H1 (cell line): ENCODE measurements around the gene STYXL1. TPM values are rescaled to one million over a fixed set of nuclear protein-coding genes. Genes with fewer than 3 reads are reported as not detected.

Source experiments
- CTCF ChIA-PET: fragments of 300-600 bp; sonication (Branson Sonifier 250); formaldehyde crosslinking; loops from one replicate; lab custom pipeline; 2021; ENCODE audit not compliant: partially characterized antibody; lab: Charles Lee
- POLR2A ChIA-PET: fragments of 300-600 bp; sonication (Branson Sonifier 250); formaldehyde crosslinking; loops from one replicate; lab custom pipeline; 2021; ENCODE audit warnings: inconsistent platforms; ENCODE audit not compliant: partially characterized antibody; lab: Charles Lee
- DNase-seq, 2 experiments: peaks; one replicate each; pipeline versions ENCODE4 v3.0.0 to v3.0.0-alpha.2; 2010 to 2022; ENCODE audit warnings: low spot score in 2 of 2, low read depth in 1 of 2, mixed read lengths in 1 of 2
- FAIRE-seq: peaks from 2 replicates; lab custom pipeline; 2011; peaks lifted over from hg19 to GRCh38; lab: Jason Lieb, UNC
- H2AFZ ChIP-seq: 2 replicates; pipeline ENCODE4 v1.8.1; 2012; ENCODE audit warnings: low read length, inconsistent platforms
- H2AK5ac ChIP-seq: 2 replicates; pipeline ENCODE4 v1.6.1; 2013; ENCODE audit warnings: low read depth, low read length
- H2BK120ac ChIP-seq: replicated peaks from 2 replicates; pipeline ENCODE3; 2013; ENCODE audit warnings: low read depth, low read length, inconsistent platforms
- H2BK12ac ChIP-seq: 2 replicates; pipeline ENCODE4 v1.6.1; 2013; ENCODE audit warnings: low read depth, low read length
- H2BK15ac ChIP-seq: 2 replicates; pipeline ENCODE4 v1.6.1; 2013; ENCODE audit warnings: low read length
- H2BK20ac ChIP-seq: 2 replicates; pipeline ENCODE4 v1.6.1; 2013; ENCODE audit warnings: low read length
- H2BK5ac ChIP-seq: 2 replicates; pipeline ENCODE4 v1.6.1; 2013; ENCODE audit warnings: low read depth, low read length
- H3K14ac ChIP-seq: 2 replicates; pipeline ENCODE4 v1.6.1; 2013; ENCODE audit warnings: inconsistent platforms; ENCODE audit not compliant: insufficient read length
- H3K18ac ChIP-seq: 2 replicates; pipeline ENCODE4 v1.6.1; 2013; ENCODE audit warnings: low read length; ENCODE audit errors: extremely low read depth
- H3K23ac ChIP-seq: 2 replicates; pipeline ENCODE4 v1.6.1; 2013; ENCODE audit warnings: inconsistent platforms; ENCODE audit not compliant: insufficient read length
- H3K23me2 ChIP-seq: 2 replicates; pipeline ENCODE4 v1.6.1; 2013; ENCODE audit warnings: low read depth, low read length
- H3K27ac ChIP-seq: 2 replicates; pipeline ENCODE4 v1.6.1; 2011; ENCODE audit warnings: low read depth, low read length, inconsistent platforms
- H3K27me3 ChIP-seq, 4 experiments: replicated peaks in 1 of 4; 1 replicate in 1 of 4; 2 replicates in 3 of 4; pipeline versions ENCODE4 v1.6.1 to v1.8.1; 2011 to 2013; ENCODE audit warnings: low read length in 3 of 4, mild to moderate bottlenecking in 3 of 4, inconsistent platforms in 2 of 4, mixed read lengths in 2 of 4, moderate library complexity in 1 of 4; ENCODE audit not compliant: control insufficient read depth in 3 of 4, insufficient read depth in 3 of 4; ENCODE audit errors: extremely low read depth in 1 of 4
- H3K36me3 ChIP-seq, 4 experiments: 2 replicates each; pipeline versions ENCODE4 v1.6.1 to v1.8.1; 2011 to 2013; ENCODE audit warnings: mild to moderate bottlenecking in 4 of 4, low read length in 3 of 4, moderate library complexity in 2 of 4, control low read depth in 1 of 4, inconsistent platforms in 1 of 4; ENCODE audit not compliant: insufficient read depth in 4 of 4, control insufficient read depth in 2 of 4
- H3K4ac ChIP-seq: replicated peaks from 2 replicates; pipeline ENCODE3; 2013; ENCODE audit warnings: low read length, low read depth, mixed read lengths, inconsistent platforms; ENCODE audit not compliant: insufficient read length
- H3K4me1 ChIP-seq, 4 experiments: replicated peaks in 1 of 4; 1 replicate in 1 of 4; 2 replicates in 3 of 4; pipeline versions ENCODE4 v1.6.1 to v1.8.1; 2011 to 2013; ENCODE audit warnings: low read length in 3 of 4, inconsistent platforms in 2 of 4, mixed read lengths in 1 of 4; ENCODE audit not compliant: insufficient read depth in 4 of 4, control insufficient read depth in 3 of 4
- H3K4me2 ChIP-seq, 2 experiments: 2 replicates each; pipeline versions ENCODE4 v1.6.1 to v1.8.1; 2011 to 2013; ENCODE audit warnings: low read depth in 2 of 2, low read length in 2 of 2, control low read depth in 1 of 2, inconsistent platforms in 1 of 2, mild to moderate bottlenecking in 1 of 2; ENCODE audit not compliant: insufficient read depth in 1 of 2
- H3K4me3 ChIP-seq, 4 experiments: fragments of 200-600, 300-600 bp in 1 of 4; sonication (generic), shearing (Covaris generic), sonication (Bioruptor Twin) in 1 of 4; 2 replicates each; pipeline versions ENCODE4 v1.5.1 to v1.8.1; 2011 to 2016; ENCODE audit warnings: low read length in 4 of 4, low read depth in 3 of 4, control low read depth in 2 of 4, inconsistent platforms in 2 of 4, mild to moderate bottlenecking in 2 of 4, mixed read lengths in 1 of 4, moderate library complexity in 1 of 4; ENCODE audit not compliant: insufficient read depth in 2 of 4; ENCODE audit errors: extremely low read depth in 1 of 4
- H3K56ac ChIP-seq: replicated peaks from 2 replicates; pipeline ENCODE3; 2013; ENCODE audit warnings: low read depth, mild to moderate bottlenecking, mixed read lengths, low read length, inconsistent platforms; ENCODE audit not compliant: insufficient read length
- H3K79me1 ChIP-seq: 2 replicates; pipeline ENCODE4 v1.6.1; 2013; ENCODE audit warnings: low read depth, low read length, control low read depth
- H3K79me2 ChIP-seq, 2 experiments: 2 replicates each; pipeline versions ENCODE4 v1.6.1 to v1.8.1; 2012 to 2013; ENCODE audit warnings: low read length in 2 of 2, mild to moderate bottlenecking in 2 of 2, inconsistent platforms in 1 of 2; ENCODE audit not compliant: insufficient read depth in 2 of 2, control insufficient read depth in 1 of 2
- H3K9ac ChIP-seq, 4 experiments: replicated peaks in 1 of 4; 1 replicate in 1 of 4; 2 replicates in 3 of 4; pipeline versions ENCODE4 v1.6.1 to v1.8.1; 2011 to 2013; ENCODE audit warnings: low read depth in 3 of 4, low read length in 3 of 4, control low read depth in 2 of 4, mild to moderate bottlenecking in 2 of 4, moderate library complexity in 2 of 4, inconsistent platforms in 1 of 4; ENCODE audit errors: extremely low read depth in 1 of 4
- H3K9me3 ChIP-seq, 2 experiments: 2 replicates each; pipeline versions ENCODE4 v1.6.1 to v1.8.1; 2012 to 2013; ENCODE audit warnings: mild to moderate bottlenecking in 2 of 2, moderate library complexity in 2 of 2, control low read depth in 1 of 2, inconsistent platforms in 1 of 2, low read depth in 1 of 2, low read length in 1 of 2, mixed read lengths in 1 of 2; ENCODE audit not compliant: insufficient read depth in 2 of 2
- H4K20me1 ChIP-seq, 2 experiments: replicated peaks in 1 of 2; 2 replicates each; pipeline versions ENCODE3 to v1.8.1; 2011 to 2013; ENCODE audit warnings: inconsistent platforms in 2 of 2, low read length in 2 of 2, mild to moderate bottlenecking in 1 of 2; ENCODE audit not compliant: insufficient read depth in 2 of 2, control insufficient read depth in 1 of 2
- H4K5ac ChIP-seq: 2 replicates; pipeline ENCODE4 v1.6.1; 2013; ENCODE audit warnings: low read length, low read depth, mixed read lengths, inconsistent platforms; ENCODE audit not compliant: insufficient read length
- H4K8ac ChIP-seq: 2 replicates; pipeline ENCODE4 v1.8.0; 2013; ENCODE audit warnings: mild to moderate bottlenecking, moderate library complexity, low read length, inconsistent platforms; ENCODE audit not compliant: insufficient read depth; ENCODE audit errors: extremely low read depth
- H4K91ac ChIP-seq: replicated peaks from 2 replicates; pipeline ENCODE3; 2013; ENCODE audit warnings: low read length, mixed read lengths, inconsistent platforms; ENCODE audit not compliant: insufficient read length
- WGBS, 2 experiments: shearing (Covaris generic) in 1 of 2; methylation state at CpG; one replicate each; pipeline versions ENCODE4 v1.1.6 to v1.1.7; 2013 to 2015; ENCODE audit warnings: low lambda C conversion rate in 2 of 2, mixed read lengths in 2 of 2, inconsistent platforms in 1 of 2, low coverage in 1 of 2, missing lambda C conversion rate in 1 of 2; ENCODE audit not compliant: insufficient replicate concordance in 2 of 2, insufficient coverage in 1 of 2, insufficient read length in 1 of 2; ENCODE audit errors: extremely low coverage in 1 of 2, missing lambda C conversion rate in 1 of 2; 5-methylcytosine and 5-hydroxymethylcytosine counted together
- polyA plus RNA-seq, 7 experiments: library from polyadenylated mRNA; depleted of rRNA in 3 of 7; stranded (reverse) in 5 of 7; unstranded in 2 of 7; fragments of >200 nt in 5 of 7; fragments of 200-250 nt in 2 of 7; gene quantifications; 1 replicate in 5 of 7; 2 replicates in 1 of 7; 4 replicates in 1 of 7; pipeline versions ENCODE4 v1.2.1 to v1.2.3, GENCODE V29; 2011 to 2013; ENCODE audit warnings: missing spikeins in 2 of 7, mixed read lengths in 2 of 7
- total RNA-seq: library from RNA; stranded (reverse); fragmentation: NEBNext Ultra II Directional; extraction: Animal tissue kit (Norgen Biotek cat#: 25700); gene quantifications from 2 replicates; pipeline ENCODE4 v1.2.1, GENCODE V29; 2021

Gene STYXL1
- total and polyA plus RNA-seq, 2 of the 8 experiments (the other 6 are each of a cell fraction or from before 2014, with no cell fraction given) = 32.3 to 53.9 TPM

DNA sequence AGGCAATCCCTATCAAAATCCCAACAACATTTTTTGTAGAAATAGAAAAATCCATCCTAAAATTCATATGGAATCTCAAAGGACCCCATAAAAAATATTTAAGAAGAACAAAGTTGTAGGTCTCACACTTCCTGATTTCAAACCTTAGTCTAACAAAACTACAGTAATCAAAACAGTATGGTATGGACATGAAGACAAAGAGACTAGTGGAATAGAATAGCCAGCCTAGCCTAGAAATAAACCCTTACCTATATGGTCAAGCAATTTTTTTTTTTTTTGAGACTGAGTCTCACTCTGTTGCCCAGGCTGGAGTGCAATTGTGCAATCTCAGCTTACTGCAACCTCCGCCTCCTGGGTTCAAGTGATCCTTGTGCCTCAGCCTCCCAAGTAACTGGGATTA is 49.8 kb downstream of the STYXL1 start:
- H2AFZ ChIP-seq = no peak overlapping the region
- H3K4me1 ChIP-seq = peaks cover 0 to 16% (median 11%) of the 10 kb centered on the region in 4 experiments; a peak in 6 of 7 replicates
- no peak overlapping the region for H3K18ac ChIP-seq
- H3K27me3 ChIP-seq = no peaks in the 10 kb centered on the region
- no peak overlapping the region for H2BK12ac ChIP-seq
- H4K20me1 ChIP-seq = no peaks in the 10 kb centered on the region
- H4K8ac ChIP-seq = no peak overlapping the region
- H2BK120ac ChIP-seq = no peak overlapping the region
- H3K9ac ChIP-seq = no peak overlapping the region
- H3K4ac ChIP-seq = no peak overlapping the region
- no peak overlapping the region for H4K5ac ChIP-seq
- POLR2A ChIA-PET = no interaction called here
- H3K79me2 ChIP-seq = no peaks in the 10 kb centered on the region
- FAIRE-seq = no peak
- H3K4me3 ChIP-seq = no peak overlapping the region
- no peak overlapping the region for H2BK5ac ChIP-seq
- H2BK20ac ChIP-seq = no peak overlapping the region
- no peak overlapping the region for H2BK15ac ChIP-seq
- H3K14ac ChIP-seq = no peak overlapping the region
- H3K56ac ChIP-seq = no peak overlapping the region
- H3K23ac ChIP-seq = no peak overlapping the region
- H3K9me3 ChIP-seq = no peaks in the 10 kb centered on the region
- no peak overlapping the region for H3K27ac ChIP-seq
- peaks cover 11% of the 10 kb centered on the region; the same call in 1 of the 2 replicates for H3K23me2 ChIP-seq
- CTCF ChIA-PET = interaction anchor here (1.3 to 2.1 kb wide), 2 partner anchors 11 to 22 kb away, joined by 3 to 6 read pairs; no protein-coding TSS in a partner anchor
- no peak overlapping the region for H3K4me2 ChIP-seq
- 88% methylated on average over 1 of the region's 1 CpG; no CpG with 5 or more reads in 1 of the 2 experiments for WGBS, 2 experiments
- H3K36me3 ChIP-seq = no peaks in the 10 kb centered on the region; a peak in 1 of 8 replicates
- no peaks in the 10 kb centered on the region for H3K79me1 ChIP-seq
- no peak for DNase-seq
- no peak overlapping the region for H4K91ac ChIP-seq
- no peak overlapping the region for H2AK5ac ChIP-seq
